DOHH2 (cell line): ENCODE results near the gene CCR9.

ENCODE experiments used
- CTCF ChIP-seq: fragments of 200-600 bp; sonication (generic); IDR thresholded peaks from one replicate; pipeline ENCODE4 v1.5.1; 2014; ENCODE audit warnings: antibody characterized with exemption, mild to moderate bottlenecking, low read depth, low read length; ENCODE audit not compliant: poor library complexity, severe bottlenecking
- EZH2phosphoT487 ChIP-seq: fragments of 200-600 bp; sonication (generic); IDR thresholded peaks from 2 replicates; pipeline ENCODE4 v1.6.1; 2017; ENCODE audit warnings: borderline replicate concordance, mild to moderate bottlenecking, antibody characterized with exemption, low read length, moderate library complexity, mixed read lengths

- TF ChIP-seq CTCF (no peak), EZH2phosphoT487 (no peak)
These were observed 25.3 kb downstream of the CCR9 start for GRCh38 chr3:45911511-45912226.
